ENCODE results near the gene TACR1. TPM values are rescaled to one million over a fixed set of nuclear protein-coding genes. Genes with fewer than 3 reads are reported as not detected.

TACR1 gene
- total and polyA plus RNA-seq, 2 experiments from 2014 or later, result 0.13 to 0.19 TPM

- Histone ChIP-seq H2AFZ (no peak overlapping the region), H3K4me1 (ENCODE audit: insufficient read depth) (peaks cover 4% of the 10 kb centered on the region), H3K9me3 (ENCODE audit: low read depth) (no peaks in the 10 kb centered on the region), H3K4me3 (no peak overlapping the region), H3K9me2 (replicated peaks; ENCODE audit: insufficient read depth) (no peaks in the 10 kb centered on the region), H3K27me3 (no peaks in the 10 kb centered on the region), H3K4me2 (no peak overlapping the region), H3K27ac (no peak overlapping the region), H4K20me1 (ENCODE audit: insufficient read depth, poor library complexity, severe bottlenecking) (no peaks in the 10 kb centered on the region), H3K79me2 (no peaks in the 10 kb centered on the region), H3K36me3 (replicated peaks; ENCODE audit: insufficient read depth, low read depth) (no peaks in the 10 kb centered on the region)
- TF ChIP-seq EZH2 (IDR thresholded peaks at IDR 0.05; ENCODE audit: borderline replicate concordance), result no peak
- no peak for TF ChIP-seq EZH2phosphoT487 (IDR thresholded peaks at IDR 0.05; ENCODE audit: low read depth, severe bottlenecking, unreplicated experiment)
- TF ChIP-seq CTCF (IDR thresholded peaks at IDR 0.05; ENCODE audit: poor library complexity), result no peak
- no peak for DNase-seq (ENCODE audit: low spot score)
- 100% methylated on average over 3 of the region's 3 CpGs for WGBS (ENCODE audit: low lambda C conversion rate, missing lambda C conversion rate)
These were observed 175.5 kb downstream of the TACR1 start for GRCh38 chr2:75023666-75024455.

- no peak overlapping the region for H3K4me2 ChIP-seq
- peaks cover 4% of the 10 kb centered on the region for H3K4me1 ChIP-seq (ENCODE audit: insufficient read depth)
- no peaks in the 10 kb centered on the region for H3K27me3 ChIP-seq
- no peaks in the 10 kb centered on the region for H3K9me2 ChIP-seq (replicated peaks; ENCODE audit: insufficient read depth)
- H3K27ac ChIP-seq, result no peak overlapping the region
- DNase-seq (ENCODE audit: low spot score), result no peak
- no peak for TF ChIP-seq CTCF (IDR thresholded peaks at IDR 0.05; ENCODE audit: poor library complexity)
- TF ChIP-seq EZH2 (IDR thresholded peaks at IDR 0.05; ENCODE audit: borderline replicate concordance), result no peak
- TF ChIP-seq EZH2phosphoT487 (IDR thresholded peaks at IDR 0.05; ENCODE audit: low read depth, severe bottlenecking, unreplicated experiment), result no peak
- H2AFZ ChIP-seq, result no peak overlapping the region
- WGBS (ENCODE audit: low lambda C conversion rate, missing lambda C conversion rate), result 63% methylated on average over 1 of the region's 1 CpG
- H3K79me2 ChIP-seq, result no peaks in the 10 kb centered on the region
- no peak overlapping the region for H3K4me3 ChIP-seq
- H3K36me3 ChIP-seq (replicated peaks; ENCODE audit: insufficient read depth, low read depth), result no peaks in the 10 kb centered on the region
- H4K20me1 ChIP-seq (ENCODE audit: insufficient read depth, poor library complexity, severe bottlenecking), result no peaks in the 10 kb centered on the region
- no peaks in the 10 kb centered on the region for H3K9me3 ChIP-seq (ENCODE audit: low read depth)
These were observed 176.8 kb downstream of the TACR1 start for GRCh38 chr2:75022516-75022915.

- Histone ChIP-seq H3K9me3 (ENCODE audit: low read depth) (no peaks in the 10 kb centered on the region), H3K4me1 (ENCODE audit: insufficient read depth) (peaks cover 4% of the 10 kb centered on the region), H3K4me2 (no peak overlapping the region), H3K27ac (peak overlapping the region; percentile 20), H2AFZ (no peak overlapping the region), H3K27me3 (no peaks in the 10 kb centered on the region), H4K20me1 (ENCODE audit: insufficient read depth, poor library complexity, severe bottlenecking) (no peaks in the 10 kb centered on the region), H3K36me3 (replicated peaks; ENCODE audit: insufficient read depth, low read depth) (no peaks in the 10 kb centered on the region), H3K4me3 (no peak overlapping the region), H3K79me2 (no peaks in the 10 kb centered on the region), H3K9me2 (replicated peaks; ENCODE audit: insufficient read depth) (no peaks in the 10 kb centered on the region)
- whole genome bisulfite sequencing (ENCODE audit: low lambda C conversion rate, missing lambda C conversion rate), result 47% methylated on average over 1 of the region's 1 CpG
- DNase-seq (ENCODE audit: low spot score), result peak; percentile 23
- TF ChIP-seq CTCF (IDR thresholded peaks at IDR 0.05; ENCODE audit: poor library complexity) (no peak), EZH2 (IDR thresholded peaks at IDR 0.05; ENCODE audit: borderline replicate concordance) (no peak), EZH2phosphoT487 (IDR thresholded peaks at IDR 0.05; ENCODE audit: low read depth, severe bottlenecking, unreplicated experiment) (no peak)
These were observed 177.6 kb downstream of the TACR1 start for GRCh38 chr2:75021672-75022071.
